DND-41 (cell line): ENCODE data around the gene NFKBIE.

ENCODE experiments used
- ATAC-seq: fragments of 200-7000 bp; cut with Tn5 transposase; 3 replicates; pipeline ENCODE4 v1.9.1; 2021; ENCODE audit warnings: low read depth; ENCODE audit not compliant: insufficient read depth
- DNase-seq: peaks from one replicate; pipeline ENCODE4 v3.0.0-alpha.2; 2020
- H2AFZ ChIP-seq: 2 replicates; pipeline ENCODE4 v1.6.0; 2012; ENCODE audit warnings: low read depth, low read length
- H3K27ac ChIP-seq: 2 replicates; pipeline ENCODE4 v1.5.1; 2012; ENCODE audit warnings: low read length, inconsistent platforms
- H3K27me3 ChIP-seq: fragments of 200-600 bp; sonication (generic); 2 replicates; pipeline ENCODE4 v1.6.0; 2012; ENCODE audit warnings: low read length, mild to moderate bottlenecking, inconsistent platforms; ENCODE audit not compliant: insufficient read depth, poor library complexity
- H3K36me3 ChIP-seq: 2 replicates; pipeline ENCODE4 v1.5.1; 2012; ENCODE audit warnings: low read length, inconsistent platforms; ENCODE audit not compliant: insufficient read depth
- H3K4me1 ChIP-seq: 2 replicates; pipeline ENCODE4 v1.5.1; 2012; ENCODE audit warnings: mild to moderate bottlenecking, low read length; ENCODE audit not compliant: insufficient read depth
- H3K4me2 ChIP-seq: 2 replicates; pipeline ENCODE4 v1.6.0; 2012; ENCODE audit warnings: mild to moderate bottlenecking, moderate library complexity, low read length, inconsistent platforms; ENCODE audit not compliant: insufficient read depth
- H3K4me3 ChIP-seq, 2 experiments: fragments of 200-600 bp in 1 of 2; shearing (Covaris generic) in 1 of 2; 2 replicates each; pipeline ENCODE4 v1.5.1; 2012 to 2016; ENCODE audit warnings: inconsistent platforms in 2 of 2, low read length in 2 of 2, mild to moderate bottlenecking in 2 of 2, low read depth in 1 of 2, moderate library complexity in 1 of 2
- H3K79me2 ChIP-seq: 2 replicates; pipeline ENCODE4 v1.6.0; 2012; ENCODE audit warnings: low read length, inconsistent platforms; ENCODE audit not compliant: insufficient read depth
- H3K9ac ChIP-seq: 2 replicates; pipeline ENCODE4 v1.6.0; 2012; ENCODE audit warnings: low read depth, mild to moderate bottlenecking, inconsistent platforms, low read length, moderate library complexity
- H3K9me3 ChIP-seq: 2 replicates; pipeline ENCODE4 v1.5.1; 2012; ENCODE audit warnings: low read length, moderate library complexity, mild to moderate bottlenecking, inconsistent platforms; ENCODE audit not compliant: insufficient read depth, severe bottlenecking
- H4K20me1 ChIP-seq: 2 replicates; pipeline ENCODE4 v1.6.0; 2012; ENCODE audit warnings: low read length; ENCODE audit not compliant: insufficient read depth
- EZH2 ChIP-seq: IDR thresholded peaks from 3 replicates; pipeline ENCODE4 v1.6.1; 2012; ENCODE audit warnings: borderline replicate concordance, low read depth, mild to moderate bottlenecking, moderate library complexity, low read length, inconsistent platforms; ENCODE audit not compliant: severe bottlenecking
- TF ChIP-seq, protein P1 (sequence below): IDR thresholded peaks from 2 replicates; pipeline ENCODE4 v1.5.1; 2012; ENCODE audit warnings: borderline replicate concordance, low read length, moderate library complexity, mild to moderate bottlenecking; ENCODE audit not compliant: poor library complexity, severe bottlenecking; ENCODE audit errors: extremely low read depth

The NFKBIE gene

DNA sequence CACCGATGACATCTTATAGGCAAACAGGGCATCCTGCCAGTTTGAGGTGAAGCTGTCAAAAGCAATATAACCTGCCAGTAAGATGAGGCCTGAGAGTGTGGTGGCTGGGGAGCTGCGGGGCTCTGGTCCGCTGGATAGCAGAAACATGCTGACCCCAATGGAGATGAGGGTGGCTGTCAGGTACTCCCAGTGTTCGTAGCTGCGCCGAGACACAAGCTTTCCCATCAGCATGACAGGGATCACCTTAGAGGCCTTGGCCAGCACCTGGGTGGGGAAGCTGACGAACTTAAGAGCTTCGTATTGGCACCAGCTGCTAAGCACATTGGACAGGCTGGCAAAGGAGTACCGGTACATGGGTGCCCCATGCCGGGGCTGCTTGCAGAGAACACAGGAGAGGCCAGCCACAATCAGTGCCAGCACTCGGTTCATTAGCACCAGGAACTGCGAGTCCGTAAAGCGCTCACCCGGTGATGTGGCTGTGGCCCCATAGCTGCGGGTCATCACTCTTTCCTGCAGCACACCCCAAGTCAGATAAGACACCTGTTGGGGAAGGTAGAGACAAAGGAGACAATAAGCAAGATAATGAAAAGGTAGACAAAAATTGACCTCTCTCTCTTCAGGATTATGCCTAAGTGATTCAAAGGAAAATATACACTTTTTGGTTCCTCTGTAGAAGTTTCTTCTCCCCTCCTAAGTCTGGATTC, 10.1 kb downstream of the NFKBIE start:
- peaks cover 50% of the 10 kb centered on the region for H3K4me1 ChIP-seq
- H4K20me1 ChIP-seq, result peaks cover 41% of the 10 kb centered on the region; the same call in 1 of the 2 replicates
- peak; percentile 4; the same call in 2 of the 3 replicates for ATAC-seq

DNA sequence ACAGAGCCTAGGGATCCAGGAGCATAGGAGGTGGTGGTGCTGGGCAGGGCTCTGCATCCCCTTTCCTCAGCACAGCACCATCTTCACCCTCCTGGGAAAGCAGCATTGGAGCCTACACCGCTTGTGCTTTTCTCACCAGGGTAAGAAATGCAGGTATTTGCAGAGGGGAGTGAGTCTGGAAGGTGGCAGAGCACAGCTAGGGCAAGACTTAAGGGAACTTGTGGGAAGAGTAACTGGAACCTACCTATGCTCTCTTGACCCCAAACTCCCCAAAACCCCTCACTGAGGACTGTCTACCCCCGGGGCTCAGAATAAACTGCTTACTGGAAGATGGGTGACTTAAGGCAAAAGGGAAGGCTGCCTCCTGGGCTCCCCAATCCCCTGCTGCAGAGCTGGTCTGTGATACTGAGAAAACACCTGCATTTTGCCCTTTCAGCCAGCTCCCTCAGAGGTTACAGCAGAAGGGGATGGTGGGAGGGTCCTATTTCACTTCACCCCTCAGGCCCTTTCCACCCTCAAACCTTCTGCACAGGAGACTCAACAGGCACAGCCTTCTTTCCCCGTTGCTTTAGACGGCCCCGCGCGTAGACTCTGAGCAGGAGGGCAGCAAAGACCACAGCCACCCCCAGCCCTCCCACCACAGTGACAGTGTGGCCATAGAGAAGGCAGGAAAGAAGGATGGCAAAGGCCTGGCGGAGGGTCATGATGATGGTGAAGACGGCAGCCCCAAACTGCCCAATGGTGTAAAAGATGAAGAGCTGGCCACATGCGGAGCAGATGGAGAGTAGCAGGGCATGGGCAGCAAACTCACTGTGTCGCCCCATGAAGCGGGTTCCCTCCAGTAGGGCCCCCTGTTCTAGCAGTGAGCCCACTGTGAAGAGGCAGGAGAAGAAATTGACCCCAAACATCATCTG, 10.9 kb downstream of the NFKBIE start:
- Histone ChIP-seq H3K9me3 (no peaks in the 10 kb centered on the region), H2AFZ (no peak overlapping the region), H3K27me3 (no peaks in the 10 kb centered on the region), H3K4me3 (no peak overlapping the region), H3K36me3 (peaks cover 72% of the 10 kb centered on the region), H3K9ac (no peak overlapping the region), H3K4me2 (peak overlapping the region; percentile 92; the same call in 1 of the 2 replicates), H3K79me2 (peaks cover 37% of the 10 kb centered on the region), H3K4me1 (peaks cover 58% of the 10 kb centered on the region), H3K27ac (no peak overlapping the region), H4K20me1 (peaks cover 49% of the 10 kb centered on the region)
- TF ChIP-seq, protein P1, sequence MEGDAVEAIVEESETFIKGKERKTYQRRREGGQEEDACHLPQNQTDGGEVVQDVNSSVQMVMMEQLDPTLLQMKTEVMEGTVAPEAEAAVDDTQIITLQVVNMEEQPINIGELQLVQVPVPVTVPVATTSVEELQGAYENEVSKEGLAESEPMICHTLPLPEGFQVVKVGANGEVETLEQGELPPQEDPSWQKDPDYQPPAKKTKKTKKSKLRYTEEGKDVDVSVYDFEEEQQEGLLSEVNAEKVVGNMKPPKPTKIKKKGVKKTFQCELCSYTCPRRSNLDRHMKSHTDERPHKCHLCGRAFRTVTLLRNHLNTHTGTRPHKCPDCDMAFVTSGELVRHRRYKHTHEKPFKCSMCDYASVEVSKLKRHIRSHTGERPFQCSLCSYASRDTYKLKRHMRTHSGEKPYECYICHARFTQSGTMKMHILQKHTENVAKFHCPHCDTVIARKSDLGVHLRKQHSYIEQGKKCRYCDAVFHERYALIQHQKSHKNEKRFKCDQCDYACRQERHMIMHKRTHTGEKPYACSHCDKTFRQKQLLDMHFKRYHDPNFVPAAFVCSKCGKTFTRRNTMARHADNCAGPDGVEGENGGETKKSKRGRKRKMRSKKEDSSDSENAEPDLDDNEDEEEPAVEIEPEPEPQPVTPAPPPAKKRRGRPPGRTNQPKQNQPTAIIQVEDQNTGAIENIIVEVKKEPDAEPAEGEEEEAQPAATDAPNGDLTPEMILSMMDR, result no peak
- TF ChIP-seq EZH2, result no peak
- DNase-seq (no peak), ATAC-seq (peak; percentile 3; the same call in 2 of the 3 replicates)

More for the DNA sequence above, 10.1 kb downstream of the NFKBIE start:
- TF ChIP-seq, protein P1, result no peak
- no peak for TF ChIP-seq EZH2
- H3K4me2 ChIP-seq, result peak overlapping the region; percentile 92; the same call in 1 of the 2 replicates
- H3K27me3 ChIP-seq, result no peaks in the 10 kb centered on the region
- DNase-seq, result peak; percentile 25
- no peak overlapping the region for H2AFZ ChIP-seq
- no peak overlapping the region; the same call in 1 of the 2 replicates for H3K27ac ChIP-seq
- H3K4me3 ChIP-seq, result peak overlapping the region in 1 of 2 experiments; percentile 96; a peak in 1 of 4 replicates
- no peaks in the 10 kb centered on the region for H3K9me3 ChIP-seq
- peaks cover 29% of the 10 kb centered on the region for H3K79me2 ChIP-seq
- H3K36me3 ChIP-seq, result peaks cover 72% of the 10 kb centered on the region
- H3K9ac ChIP-seq, result peak overlapping the region; percentile 88; the same call in 1 of the 2 replicates

DNA sequence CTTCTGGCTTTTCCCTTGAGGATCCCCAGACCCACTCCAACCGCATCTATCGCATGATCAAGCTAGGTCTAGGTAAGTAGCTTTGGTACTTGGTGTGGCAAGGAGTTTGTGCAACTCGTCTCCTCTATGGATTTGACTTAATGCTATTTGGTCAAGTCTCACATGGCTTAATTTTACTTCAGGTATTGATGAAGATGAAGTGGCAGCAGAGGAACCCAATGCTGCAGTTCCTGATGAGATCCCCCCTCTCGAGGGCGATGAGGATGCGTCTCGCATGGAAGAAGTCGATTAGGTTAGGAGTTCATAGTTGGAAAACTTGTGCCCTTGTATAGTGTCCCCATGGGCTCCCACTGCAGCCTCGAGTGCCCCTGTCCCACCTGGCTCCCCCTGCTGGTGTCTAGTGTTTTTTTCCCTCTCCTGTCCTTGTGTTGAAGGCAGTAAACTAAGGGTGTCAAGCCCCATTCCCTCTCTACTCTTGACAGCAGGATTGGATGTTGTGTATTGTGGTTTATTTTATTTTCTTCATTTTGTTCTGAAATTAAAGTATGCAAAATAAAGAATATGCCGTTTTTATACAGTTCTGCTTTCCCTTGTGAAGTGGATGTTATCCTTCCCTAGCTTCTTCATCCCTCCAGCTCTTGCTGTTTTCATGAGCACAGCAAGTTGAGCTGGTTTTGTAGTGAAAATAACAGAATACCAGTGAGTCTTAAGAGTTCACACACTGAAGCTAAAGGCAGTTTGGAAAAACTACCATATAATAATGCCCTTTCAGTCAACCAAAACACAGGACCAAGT, 11.8 kb downstream of the NFKBIE start:
- no peak overlapping the region for H2AFZ ChIP-seq
- H3K79me2 ChIP-seq, result peaks cover 46% of the 10 kb centered on the region
- H3K27me3 ChIP-seq, result no peaks in the 10 kb centered on the region
- no peak overlapping the region for H3K4me3 ChIP-seq
- H3K27ac ChIP-seq, result no peak overlapping the region
- peak; percentile 50 for ATAC-seq
- peaks cover 73% of the 10 kb centered on the region for H3K36me3 ChIP-seq
- H3K9me3 ChIP-seq, result no peaks in the 10 kb centered on the region
- no peak for TF ChIP-seq EZH2
- TF ChIP-seq, protein P1, result peak; percentile 62
- H3K9ac ChIP-seq, result no peak overlapping the region
- H3K4me2 ChIP-seq, result peak overlapping the region; percentile 20; the same call in 1 of the 2 replicates
- H4K20me1 ChIP-seq, result peaks cover 58% of the 10 kb centered on the region
- H3K4me1 ChIP-seq, result peaks cover 68% of the 10 kb centered on the region
- DNase-seq, result peak; percentile 70
